Esophagus squamous epithelium (tissue), 4 donors: ENCODE data around the gene CFTR.

ENCODE experiments used
- POLR2A ChIP-seq, 4 donors: fragments of 450-650 bp; IDR thresholded peaks; one replicate each; pipeline ENCODE4 v1.6.1; 2017; ENCODE audit warnings: antibody characterized with exemption in 4 of 4, mild to moderate bottlenecking in 4 of 4, moderate library complexity in 3 of 4
- TF ChIP-seq, protein P1 (sequence below), 6 experiments: fragments of 450-650 bp in 4 of 6; fragments of 200-600 bp in 2 of 6; sonication (generic) in 2 of 6; IDR thresholded peaks; one replicate each; pipeline ENCODE4 v1.5.1; 2016 to 2019; ENCODE audit warnings: antibody characterized with exemption in 6 of 6, mild to moderate bottlenecking in 4 of 6, moderate library complexity in 4 of 6

DNA sequence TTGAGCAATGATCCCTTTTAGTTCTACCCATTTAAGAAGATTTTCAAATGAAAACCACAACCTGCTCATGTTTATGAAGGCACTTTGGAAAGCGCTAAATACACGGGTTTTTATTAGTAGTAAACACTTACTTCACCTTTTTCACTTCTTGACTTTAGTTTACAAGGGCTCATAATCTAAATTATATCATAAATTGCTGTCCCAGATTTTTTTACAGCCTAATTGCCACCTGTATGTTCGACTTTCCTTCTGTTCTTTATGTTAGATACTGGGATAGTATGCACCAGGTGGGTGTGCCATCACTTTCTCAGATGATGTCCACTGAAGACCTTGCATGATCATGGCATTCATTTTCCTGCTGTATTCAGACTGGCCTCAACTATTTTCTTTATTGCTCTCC lies 22.5 kb downstream of the CFTR start:
- TF ChIP-seq, protein P1, sequence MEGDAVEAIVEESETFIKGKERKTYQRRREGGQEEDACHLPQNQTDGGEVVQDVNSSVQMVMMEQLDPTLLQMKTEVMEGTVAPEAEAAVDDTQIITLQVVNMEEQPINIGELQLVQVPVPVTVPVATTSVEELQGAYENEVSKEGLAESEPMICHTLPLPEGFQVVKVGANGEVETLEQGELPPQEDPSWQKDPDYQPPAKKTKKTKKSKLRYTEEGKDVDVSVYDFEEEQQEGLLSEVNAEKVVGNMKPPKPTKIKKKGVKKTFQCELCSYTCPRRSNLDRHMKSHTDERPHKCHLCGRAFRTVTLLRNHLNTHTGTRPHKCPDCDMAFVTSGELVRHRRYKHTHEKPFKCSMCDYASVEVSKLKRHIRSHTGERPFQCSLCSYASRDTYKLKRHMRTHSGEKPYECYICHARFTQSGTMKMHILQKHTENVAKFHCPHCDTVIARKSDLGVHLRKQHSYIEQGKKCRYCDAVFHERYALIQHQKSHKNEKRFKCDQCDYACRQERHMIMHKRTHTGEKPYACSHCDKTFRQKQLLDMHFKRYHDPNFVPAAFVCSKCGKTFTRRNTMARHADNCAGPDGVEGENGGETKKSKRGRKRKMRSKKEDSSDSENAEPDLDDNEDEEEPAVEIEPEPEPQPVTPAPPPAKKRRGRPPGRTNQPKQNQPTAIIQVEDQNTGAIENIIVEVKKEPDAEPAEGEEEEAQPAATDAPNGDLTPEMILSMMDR (IDR thresholded peaks at IDR 0.05), result no peak
- TF ChIP-seq POLR2A (IDR thresholded peaks at IDR 0.05), result no peak
